ENCODE results near the gene DNAJC15. TPM values are rescaled to one million over a fixed set of nuclear protein-coding genes. Genes with fewer than 3 reads are reported as not detected.

Gene DNAJC15
- 10.8 and 28.3 TPM in 2 replicates for total RNA-seq

GRCh38 chr13:43023289-43023963, at the start of gene DNAJC15:
Gene DNAJC15, plus strand, starts transcription at chr13:43023586. Its CDS starts 41 bp downstream, at chr13:43023627.

DNA sequence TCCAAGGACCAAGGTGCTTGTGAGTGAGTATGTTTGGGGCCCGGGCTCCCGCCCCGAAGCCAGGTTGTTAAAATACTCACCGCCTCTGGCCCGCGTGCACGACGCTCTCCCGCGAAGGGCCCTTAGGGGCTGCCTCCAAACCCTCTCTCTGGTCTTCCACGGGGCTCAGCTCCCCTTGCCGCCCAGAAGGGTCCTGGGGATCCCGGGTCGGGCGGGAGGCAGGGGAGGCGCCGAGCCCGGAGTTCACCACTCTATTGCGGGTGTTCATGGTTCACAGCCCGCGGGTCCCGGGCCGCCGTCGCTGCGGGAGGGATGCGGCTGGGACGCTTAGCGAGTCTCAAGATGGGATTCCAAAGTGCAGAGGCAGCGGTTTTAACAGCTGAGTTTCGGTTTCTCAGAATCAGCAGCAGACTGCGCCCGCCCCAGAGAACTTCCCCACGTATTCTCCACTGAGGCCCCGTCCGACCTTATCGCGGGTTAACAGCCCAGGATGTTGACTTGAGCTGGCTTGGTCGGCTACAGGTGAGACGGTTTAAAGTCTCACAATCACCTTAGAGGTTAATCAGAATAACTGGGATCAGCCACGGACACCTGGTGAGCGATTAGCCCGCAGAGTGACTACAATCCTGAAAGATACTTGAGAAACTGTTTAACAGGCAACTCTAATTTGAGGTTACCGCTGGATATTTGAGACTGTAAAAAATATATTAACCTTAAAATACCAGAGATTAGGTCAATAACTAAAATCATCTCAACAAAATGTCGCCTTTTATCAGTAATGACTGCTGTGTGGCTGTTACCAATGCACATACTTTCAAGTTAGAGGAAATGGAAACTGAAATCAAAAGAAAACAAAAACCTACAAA, 31.3 kb upstream of the DNAJC15 start, which contains the start of gene EPSTI1:
TSS of gene EPSTI1 (minus strand) at position 344 of the 866 bp plus-strand sequence. CDS start at position 268, 76 bp downstream.

Other genes starting within 250 kb of the DNAJC15 start
- not detected in 2 replicates for gene FAM216B, start 242.0 kb upstream of the DNAJC15 start, total RNA-seq
- 2.3 and 3.2 TPM in 2 replicates for gene EPSTI1, start 31.3 kb upstream of the DNAJC15 start, total RNA-seq